K562 (cell line): ENCODE data around the gene MLST8. TPM values are rescaled to one million over a fixed set of nuclear protein-coding genes. Genes with fewer than 3 reads are reported as not detected.

ENCODE experiments used
- ATAC-seq: fragments of 200-7000 bp; cut with Tn5 transposase; 3 replicates; pipeline ENCODE4 v1.9.1; 2020; ENCODE audit warnings: moderate library complexity
- BruUV-seq: library from RNA; stranded (reverse); fragments of 400-500 nt; replicated peaks from 2 replicates; lab custom pipeline; 2021; lab: Mats Ljungman, UMichigan
- CTCF ChIA-PET: fragments of 300-600 bp; formaldehyde crosslinking; extraction: SDS; loops from one replicate; lab custom pipeline; 2021; ENCODE audit warnings: low intra/inter-chr PET ratio; lab: Yijun Ruan, JAX
- POLR2A ChIA-PET: fragments of 300-600, 350-650 bp; sonication (Branson Sonifier 250); formaldehyde crosslinking; extraction: SDS; loops from one replicate; lab custom pipeline; 2021; ENCODE audit warnings: antibody characterized with exemption, inconsistent platforms; lab: Yijun Ruan, JAX
- DNase-seq, 4 experiments: peaks; one replicate each; pipeline versions ENCODE4 v3.0.0 to v3.0.0-alpha.2; 2011 to 2018; ENCODE audit warnings: low spot score in 3 of 4, mixed read lengths in 3 of 4; ENCODE audit errors: extremely low read depth in 1 of 4
- FAIRE-seq: peaks from 2 replicates; lab custom pipeline; 2011; peaks lifted over from hg19 to GRCh38; lab: Jason Lieb, UNC
- H2AFZ ChIP-seq: 2 replicates; pipeline ENCODE4 v1.6.0; 2011; ENCODE audit warnings: low read depth, low read length, control low read depth, inconsistent platforms
- H3K27ac ChIP-seq: fragments of 200-600 bp; 3 replicates; pipeline ENCODE4 v1.8.0; 2011; ENCODE audit warnings: low read depth, mild to moderate bottlenecking, control low read depth, inconsistent platforms, low read length, moderate library complexity, mixed read lengths; ENCODE audit errors: extremely low read depth
- H3K27me3 ChIP-seq, 2 experiments: fragments of 300-600 bp in 1 of 2; 2 replicates in 1 of 2; 3 replicates in 1 of 2; pipeline versions ENCODE4 v1.6.0 to v1.8.0; 2011; ENCODE audit warnings: inconsistent platforms in 2 of 2, low read length in 2 of 2, mild to moderate bottlenecking in 1 of 2, mixed read lengths in 1 of 2, moderate library complexity in 1 of 2; ENCODE audit not compliant: control insufficient read depth in 2 of 2, insufficient read depth in 2 of 2
- H3K36me3 ChIP-seq: fragments of 300-600 bp; 3 replicates; pipeline ENCODE4 v1.8.0; 2011; ENCODE audit warnings: mild to moderate bottlenecking, low read length, inconsistent platforms; ENCODE audit not compliant: control insufficient read depth, insufficient read depth
- H3K4me1 ChIP-seq, 2 experiments: fragments of 200-600 bp in 1 of 2; replicated peaks in 1 of 2; 2 replicates in 1 of 2; 3 replicates in 1 of 2; pipeline versions ENCODE4 v1.5.1 to v1.8.0; 2011; ENCODE audit warnings: inconsistent platforms in 2 of 2, low read length in 2 of 2, mild to moderate bottlenecking in 1 of 2, mixed read lengths in 1 of 2, moderate library complexity in 1 of 2; ENCODE audit not compliant: control insufficient read depth in 2 of 2, insufficient read depth in 2 of 2
- H3K4me2 ChIP-seq: 2 replicates; pipeline ENCODE4 v1.6.1; 2011; ENCODE audit warnings: low read length, control low read depth, inconsistent platforms, mixed read lengths; ENCODE audit not compliant: insufficient read depth
- H3K4me3 ChIP-seq: fragments of 200-600 bp; sonication (generic), shearing (Covaris generic); 2 replicates; pipeline ENCODE4 v1.5.1; 2016; ENCODE audit warnings: control low read depth, inconsistent platforms
- H3K79me2 ChIP-seq: fragments of 200-600 bp; 3 replicates; pipeline ENCODE4 v1.8.0; 2011; ENCODE audit warnings: low read length, inconsistent platforms; ENCODE audit not compliant: control insufficient read depth, insufficient read depth
- H3K9ac ChIP-seq, 2 experiments: 2 replicates each; pipeline versions ENCODE4 v1.6.0 to v1.6.1; 2011; ENCODE audit warnings: low read depth in 2 of 2, low read length in 2 of 2, control low read depth in 1 of 2, inconsistent platforms in 1 of 2, mild to moderate bottlenecking in 1 of 2, mixed read lengths in 1 of 2; ENCODE audit not compliant: insufficient read depth in 1 of 2
- H3K9me1 ChIP-seq: one replicate; pipeline ENCODE4 v1.6.0; 2011; ENCODE audit warnings: inconsistent platforms, mild to moderate bottlenecking, low read length, moderate library complexity; ENCODE audit not compliant: control insufficient read depth, insufficient read depth
- H3K9me3 ChIP-seq: replicated peaks from 2 replicates; pipeline ENCODE4 v1.5.1; 2011; ENCODE audit warnings: low read depth, low read length, inconsistent platforms; ENCODE audit not compliant: control insufficient read depth, insufficient read depth
- H4K20me1 ChIP-seq: replicated peaks from 2 replicates; pipeline ENCODE4 v1.6.1; 2011; ENCODE audit warnings: low read length, inconsistent platforms, mixed read lengths; ENCODE audit not compliant: control insufficient read depth, insufficient read depth
- CBFB ChIP-seq: sonication (generic); formaldehyde crosslinking; IDR thresholded peaks from 2 replicates; pipeline ENCODE4 v1.4.0; 2020; ENCODE audit warnings: mild to moderate bottlenecking, missing genetic modification reagents
- HSF4 ChIP-seq: fragments of 250-450 bp; sonication (Bioruptor Pico); IDR thresholded peaks from 2 replicates; pipeline ENCODE4 v2.1.2; 2022; ENCODE audit warnings: mild to moderate bottlenecking, moderate library complexity, borderline replicate concordance
- MCM7 ChIP-seq, 2 experiments: fragments of 450-650 bp; IDR thresholded peaks; 2 replicates each; pipeline ENCODE4 v1.6.1; 2016 to 2018
- MIER1 ChIP-seq: fragments of 450-650 bp; IDR thresholded peaks from 2 replicates; pipeline ENCODE4 v1.6.1; 2016; ENCODE audit warnings: antibody characterized with exemption, mild to moderate bottlenecking, low read depth
- TCFL5 ChIP-seq: fragments of 250-450 bp; sonication (Bioruptor Pico); conservative IDR thresholded peaks from 2 replicates; pipeline ENCODE4 v1.6.1; 2021; ENCODE audit warnings: mild to moderate bottlenecking, moderate library complexity, matching md5 sums
- ZNF740 ChIP-seq, 3 experiments: fragments of 200-800 bp in 1 of 3; sonication (Bioruptor generic) in 1 of 3; sonication (generic) in 1 of 3; formaldehyde crosslinking in 1 of 3; IDR thresholded peaks; 2 replicates each; pipeline versions ENCODE4 v1.6.1 to v1.8.0; 2016 to 2022; ENCODE audit warnings: mild to moderate bottlenecking in 2 of 3, missing compliant biosample characterization in 2 of 3, missing genetic modification characterization in 2 of 3, missing genetic modification reagents in 1 of 3
- WGBS: fragments of 100-300 bp; shearing (Covaris generic); methylation state at CpG from one replicate; pipeline ENCODE4 v1.1.6; 2016; ENCODE audit warnings: low coverage, mixed read lengths; ENCODE audit not compliant: insufficient coverage; ENCODE audit errors: missing lambda C conversion rate; 5-methylcytosine and 5-hydroxymethylcytosine counted together
- in situ Hi-C: fragments of 300-500 bp; cut with MboI; formaldehyde crosslinking; loops from 4 replicates; pipeline ENCODE4 v1.15.0; 2018; ENCODE audit warnings: inconsistent platforms, mixed read lengths
- intact Hi-C: fragments of 100-400 bp; cut with micrococcal nuclease; formaldehyde crosslinking; loops from 2 replicates; pipeline ENCODE4 v1.14.2; 2022
- polyA plus RNA-seq, 8 experiments: library from polyadenylated mRNA; depleted of rRNA in 4 of 8; stranded (reverse) in 5 of 8; unstranded in 3 of 8; fragments of >200 nt; fragmentation: Nextera tagmentation in 2 of 8; fragmentation: Illumina TruSeq in 1 of 8; extraction: Ambion mirVana in 2 of 8; extraction: Trizol in 1 of 8; gene quantifications; 2 replicates each; pipeline versions ENCODE4 v1.2.1 to v1.2.3, GENCODE V29; 2011 to 2014; ENCODE audit warnings: inconsistent platforms in 1 of 8, missing spikeins in 1 of 8
- total RNA-seq, 7 experiments: library from RNA; depleted of rRNA in 6 of 7; stranded (reverse); fragments of >200 nt in 6 of 7; fragmentation: Illumina TruSeq in 2 of 7; extraction: Trizol in 2 of 7; gene quantifications; 2 replicates each; pipeline versions ENCODE4 v1.2.1 to v1.2.3, GENCODE V29; 2011 to 2021; ENCODE audit warnings: low replicate concordance in 1 of 7
- TF ChIP-seq, protein P1 (sequence below), 2 experiments: fragments of 450-650 bp; IDR thresholded peaks; 2 replicates each; pipeline ENCODE4 v1.6.1; 2018; ENCODE audit warnings: mild to moderate bottlenecking in 2 of 2, low read depth in 1 of 2; ENCODE audit not compliant: partially characterized antibody in 2 of 2

Gene MLST8
- total and polyA plus RNA-seq, 9 of the 15 experiments (the other 6 are each of a cell fraction or from before 2014, with no cell fraction given) = 1.5 to 116 (median 43.3) TPM

DNA sequence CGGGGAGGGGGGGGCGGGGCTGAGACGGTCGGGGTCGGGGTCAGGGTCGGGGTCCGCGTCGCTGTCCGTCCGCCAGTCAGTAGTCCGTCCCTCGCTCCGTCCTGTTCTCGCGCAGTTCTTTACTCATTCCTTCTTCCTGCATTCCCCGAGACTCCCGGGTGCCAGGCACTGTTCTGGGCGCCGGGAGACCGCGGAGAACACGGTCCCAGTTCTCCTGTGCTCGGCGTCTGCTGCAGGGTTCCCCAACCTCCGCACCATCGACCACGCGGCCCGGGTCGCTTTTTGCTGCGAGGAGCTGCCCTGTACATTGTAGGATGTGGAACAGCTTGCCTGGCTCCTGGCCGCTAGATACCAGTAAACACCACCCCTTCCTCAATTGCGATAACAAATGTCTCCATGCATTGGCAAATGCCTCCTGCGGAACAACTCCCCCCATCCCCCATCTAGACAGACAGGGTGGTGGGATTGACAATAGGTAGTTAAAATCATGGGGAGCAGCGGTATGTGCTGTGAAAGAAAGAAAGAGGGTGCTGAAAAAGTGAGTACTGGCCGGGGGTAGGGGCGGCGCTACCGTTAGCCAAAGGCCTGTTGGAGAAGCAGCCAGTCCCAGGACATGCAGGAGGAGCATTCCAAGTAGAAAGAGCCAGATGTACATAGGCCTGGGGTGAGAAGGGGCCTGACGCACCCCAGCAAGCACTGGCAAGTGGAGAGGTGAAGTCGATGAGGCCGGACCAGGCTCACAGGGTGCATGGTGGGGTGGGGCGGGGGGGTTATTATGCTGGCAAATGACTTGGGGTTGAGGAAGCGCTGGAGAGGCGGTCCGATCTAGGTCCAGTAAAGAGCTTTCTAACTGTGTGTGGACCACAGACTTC, 49.0 kb upstream of the MLST8 start (continued):
- TF ChIP-seq, protein P1, sequence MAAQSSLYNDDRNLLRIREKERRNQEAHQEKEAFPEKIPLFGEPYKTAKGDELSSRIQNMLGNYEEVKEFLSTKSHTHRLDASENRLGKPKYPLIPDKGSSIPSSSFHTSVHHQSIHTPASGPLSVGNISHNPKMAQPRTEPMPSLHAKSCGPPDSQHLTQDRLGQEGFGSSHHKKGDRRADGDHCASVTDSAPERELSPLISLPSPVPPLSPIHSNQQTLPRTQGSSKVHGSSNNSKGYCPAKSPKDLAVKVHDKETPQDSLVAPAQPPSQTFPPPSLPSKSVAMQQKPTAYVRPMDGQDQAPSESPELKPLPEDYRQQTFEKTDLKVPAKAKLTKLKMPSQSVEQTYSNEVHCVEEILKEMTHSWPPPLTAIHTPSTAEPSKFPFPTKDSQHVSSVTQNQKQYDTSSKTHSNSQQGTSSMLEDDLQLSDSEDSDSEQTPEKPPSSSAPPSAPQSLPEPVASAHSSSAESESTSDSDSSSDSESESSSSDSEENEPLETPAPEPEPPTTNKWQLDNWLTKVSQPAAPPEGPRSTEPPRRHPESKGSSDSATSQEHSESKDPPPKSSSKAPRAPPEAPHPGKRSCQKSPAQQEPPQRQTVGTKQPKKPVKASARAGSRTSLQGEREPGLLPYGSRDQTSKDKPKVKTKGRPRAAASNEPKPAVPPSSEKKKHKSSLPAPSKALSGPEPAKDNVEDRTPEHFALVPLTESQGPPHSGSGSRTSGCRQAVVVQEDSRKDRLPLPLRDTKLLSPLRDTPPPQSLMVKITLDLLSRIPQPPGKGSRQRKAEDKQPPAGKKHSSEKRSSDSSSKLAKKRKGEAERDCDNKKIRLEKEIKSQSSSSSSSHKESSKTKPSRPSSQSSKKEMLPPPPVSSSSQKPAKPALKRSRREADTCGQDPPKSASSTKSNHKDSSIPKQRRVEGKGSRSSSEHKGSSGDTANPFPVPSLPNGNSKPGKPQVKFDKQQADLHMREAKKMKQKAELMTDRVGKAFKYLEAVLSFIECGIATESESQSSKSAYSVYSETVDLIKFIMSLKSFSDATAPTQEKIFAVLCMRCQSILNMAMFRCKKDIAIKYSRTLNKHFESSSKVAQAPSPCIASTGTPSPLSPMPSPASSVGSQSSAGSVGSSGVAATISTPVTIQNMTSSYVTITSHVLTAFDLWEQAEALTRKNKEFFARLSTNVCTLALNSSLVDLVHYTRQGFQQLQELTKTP (IDR thresholded peaks at IDR 0.05; ENCODE audit: low read depth in 1 of 2, partially characterized antibody in 2 of 2) = no peak
- TF ChIP-seq MCM7 (IDR thresholded peaks at IDR 0.05) (no peak), MIER1 (no peak)

GRCh38 chr16:2156849-2157224, 48.4 kb upstream of the MLST8 start:
- H4K20me1 ChIP-seq = peaks cover 39% of the 10 kb centered on the region
- no peak for TF ChIP-seq TCFL5 (CRISPR knock-in tag)
- TF ChIP-seq ZNF740 (CRISPR knock-in tag; IDR thresholded peaks at IDR 0.05) = 0 out of 2 replicates have a peak, but pooled peaks have one; percentile 23
- TF ChIP-seq ZNF740 (tag; IDR thresholded peaks at IDR 0.05) = no peak
- peak; percentile 63; the same call in 1 of the 2 replicates for TF ChIP-seq CBFB
- TF ChIP-seq HSF4 = no peak
- in situ Hi-C loops = no loop called here

More at GRCh38 chr16:2156849-2157224, 48.4 kb upstream of the MLST8 start:
- Histone ChIP-seq H3K4me1 (peaks cover 9 to 62% of the 10 kb centered on the region in 2 experiments; a peak in 4 of 5 replicates), H2AFZ (no peak overlapping the region), H3K4me2 (peak overlapping the region; percentile 94), H3K9me3 (no peaks in the 10 kb centered on the region; the same call in 1 of the 2 replicates), H3K9ac (peak overlapping the region; percentile 91 to 99), H3K9me1 (peaks cover 7% of the 10 kb centered on the region), H3K36me3 (peaks cover 57% of the 10 kb centered on the region), H3K27ac (peak overlapping the region; percentile 78; the same call in 1 of the 3 replicates), H3K4me3 (peak overlapping the region; percentile 55; the same call in 1 of the 2 replicates), H3K79me2 (peaks cover 93% of the 10 kb centered on the region), H3K27me3 (no peaks in the 10 kb centered on the region)
- TSS peak; percentile 70 for BruUV-seq
- no peak for DNase-seq
- ChIA-PET CTCF (no interaction called here), POLR2A (interaction anchor here (1.0 kb wide), 1 partner anchor 15 kb away, joined by 3 read pairs; no protein-coding TSS in a partner anchor)
- no peak for FAIRE-seq
- WGBS = 42% methylated on average over 4 of the region's 5 CpGs
- no peak for ATAC-seq
- intact Hi-C loops = no loop called here
